GM23338 (cell line): ENCODE measurements around the gene KCNF1. TPM values are rescaled to one million over a fixed set of nuclear protein-coding genes. Genes with fewer than 3 reads are reported as not detected.

Experiments used
- ATAC-seq: fragments of 200-7000 bp; cut with Tn5 transposase; 3 replicates; pipeline ENCODE4 v1.9.1; 2020
- DNase-seq: peaks from one replicate; pipeline ENCODE4 v3.0.0-alpha.2; 2015; ENCODE audit warnings: low spot score
- H2AFZ ChIP-seq: fragments of 200-600 bp; sonication (generic); 2 replicates; pipeline ENCODE4 v1.8.0; 2016; ENCODE audit warnings: antibody characterized with exemption, mild to moderate bottlenecking, moderate library complexity
- H3F3A ChIP-seq: fragments of 200-600 bp; sonication (generic); replicated peaks from 2 replicates; pipeline ENCODE4 v1.8.0; 2017; ENCODE audit warnings: antibody characterized with exemption, mixed run types, low read depth
- H3K27ac ChIP-seq: fragments of 200-600 bp; sonication (generic); 2 replicates; pipeline ENCODE4 v1.6.1; 2016; ENCODE audit warnings: low read depth
- H3K27me3 ChIP-seq: fragments of 200-600 bp; sonication (generic); 2 replicates; pipeline ENCODE4 v1.8.0; 2016; ENCODE audit warnings: mild to moderate bottlenecking, mixed run types, moderate library complexity; ENCODE audit not compliant: insufficient read depth
- H3K36me3 ChIP-seq: fragments of 200-600 bp; sonication (generic); 2 replicates; pipeline ENCODE4 v1.8.0; 2016; ENCODE audit warnings: mild to moderate bottlenecking; ENCODE audit not compliant: insufficient read depth
- H3K4me1 ChIP-seq: fragments of 200-600 bp; sonication (generic); 2 replicates; pipeline ENCODE4 v1.8.0; 2016; ENCODE audit warnings: mild to moderate bottlenecking, moderate library complexity; ENCODE audit not compliant: insufficient read depth
- H3K4me2 ChIP-seq: fragments of 200-600 bp; sonication (generic); 2 replicates; pipeline ENCODE4 v1.7.1; 2017; ENCODE audit warnings: mixed run types
- H3K4me3 ChIP-seq: fragments of 200-600 bp; sonication (generic); 2 replicates; pipeline ENCODE4 v1.6.1; 2016; ENCODE audit warnings: mixed run types
- H3K79me2 ChIP-seq: fragments of 200-600 bp; sonication (generic); replicated peaks from 2 replicates; pipeline ENCODE4 v1.8.0; 2017; ENCODE audit warnings: mild to moderate bottlenecking; ENCODE audit not compliant: insufficient read depth
- H3K9me2 ChIP-seq: fragments of 200-600 bp; sonication (generic); 2 replicates; pipeline ENCODE4 v1.8.0; 2017; ENCODE audit not compliant: insufficient read depth
- H4K20me1 ChIP-seq: fragments of 200-600 bp; sonication (generic); replicated peaks from 2 replicates; pipeline ENCODE4 v1.8.0; 2017; ENCODE audit warnings: mild to moderate bottlenecking; ENCODE audit not compliant: insufficient read depth
- H3K27ac Mint-ChIP-seq: 2 replicates; pipeline ENCODE4 v1.8.0; 2020; ENCODE audit warnings: inconsistent platforms, mild to moderate bottlenecking, moderate library complexity, mixed read lengths
- H3K27me3 Mint-ChIP-seq: 3 replicates; pipeline ENCODE4 v1.8.0; 2022; ENCODE audit warnings: low read depth, mild to moderate bottlenecking, moderate library complexity, mixed read lengths, inconsistent platforms; ENCODE audit not compliant: insufficient read depth, poor library complexity
- H3K36me3 Mint-ChIP-seq: 3 replicates; pipeline ENCODE4 v1.8.0; 2021; ENCODE audit warnings: low read depth, mild to moderate bottlenecking, inconsistent platforms, moderate library complexity, mixed read lengths
- H3K4me1 Mint-ChIP-seq: 3 replicates; pipeline ENCODE4 v1.8.0; 2020; ENCODE audit warnings: mild to moderate bottlenecking, inconsistent platforms, mixed read lengths
- H3K4me3 Mint-ChIP-seq: 3 replicates; pipeline ENCODE4 v1.8.0; 2021; ENCODE audit warnings: moderate library complexity, mild to moderate bottlenecking, inconsistent platforms, mixed read lengths
- H3K9me3 Mint-ChIP-seq: 3 replicates; pipeline ENCODE4 v1.8.0; 2020; ENCODE audit warnings: moderate library complexity, mild to moderate bottlenecking, inconsistent platforms, mixed read lengths
- CREB1 ChIP-seq: fragments of 250-450 bp; sonication (Bioruptor Pico); IDR thresholded peaks from 2 replicates; pipeline ENCODE4 v1.5.0; 2020; ENCODE audit warnings: low read depth, mild to moderate bottlenecking, moderate library complexity
- CTCF ChIP-seq, 2 experiments: fragments of 200-600 bp in 1 of 2; sonication (generic) in 1 of 2; conservative IDR thresholded peaks; 2 replicates each; pipeline versions ENCODE4 v1.5.1 to v1.6.1; 2016 to 2017; ENCODE audit warnings: antibody characterized with exemption in 2 of 2, low read depth in 2 of 2, mild to moderate bottlenecking in 2 of 2, moderate library complexity in 1 of 2
- EZH2 ChIP-seq: fragments of 200-600 bp; sonication (generic); IDR thresholded peaks from one replicate; pipeline ENCODE4 v1.8.0; 2017; ENCODE audit warnings: antibody characterized with exemption, mild to moderate bottlenecking, low read depth; ENCODE audit not compliant: unreplicated experiment
- EZH2phosphoT487 ChIP-seq: fragments of 200-600 bp; sonication (generic); IDR thresholded peaks from one replicate; pipeline ENCODE4 v1.8.1; 2018; ENCODE audit warnings: antibody characterized with exemption; ENCODE audit not compliant: unreplicated experiment
- JUNB ChIP-seq: IDR thresholded peaks from one replicate; pipeline ENCODE4 v1.6.1; 2016; ENCODE audit warnings: antibody characterized with exemption; ENCODE audit not compliant: unreplicated experiment
- NANOG ChIP-seq: IDR thresholded peaks from 2 replicates; pipeline ENCODE4 v1.6.1; 2016; ENCODE audit warnings: antibody characterized with exemption, borderline replicate concordance
- POLR2AphosphoS5 ChIP-seq: IDR thresholded peaks from 2 replicates; pipeline ENCODE4 v1.6.1; 2016; ENCODE audit warnings: antibody characterized with exemption, low read depth
- STAT1 ChIP-seq: IDR thresholded peaks from one replicate; pipeline ENCODE4 v1.6.1; 2016; ENCODE audit warnings: antibody characterized with exemption; ENCODE audit not compliant: unreplicated experiment
- ZNF114 ChIP-seq: fragments of 250-450 bp; sonication (Bioruptor Pico); IDR thresholded peaks from 2 replicates; pipeline ENCODE4 v1.5.0; 2020; ENCODE audit warnings: mild to moderate bottlenecking, moderate library complexity
- ZNF331 ChIP-seq: fragments of 250-450 bp; sonication (Bioruptor Pico); IDR thresholded peaks from 2 replicates; pipeline ENCODE4 v1.5.0; 2020; ENCODE audit warnings: low read depth, mild to moderate bottlenecking, moderate library complexity
- polyA plus RNA-seq: library from polyadenylated mRNA; unstranded; fragments of >200 nt; fragmentation: Nextera tagmentation; extraction: Ambion mirVana; gene quantifications from 2 replicates; pipeline ENCODE4 v1.2.1, GENCODE V29; 2016
- total RNA-seq: library from RNA; depleted of rRNA; stranded (reverse); fragments of >200 nt; shearing (Covaris generic); gene quantifications from 2 replicates; pipeline ENCODE4 v1.2.3, GENCODE V29; 2014
- TF ChIP-seq, protein P1 (sequence below): fragments of 250-450 bp; sonication (Bioruptor Pico); IDR thresholded peaks from 2 replicates; pipeline ENCODE4 v1.5.0; 2020; ENCODE audit warnings: mild to moderate bottlenecking, moderate library complexity
- TF ChIP-seq, protein P2 (sequence below): IDR thresholded peaks from one replicate; pipeline ENCODE4 v1.6.1; 2018; ENCODE audit warnings: antibody characterized with exemption; ENCODE audit not compliant: unreplicated experiment
- TF ChIP-seq, protein P3 (sequence below): IDR thresholded peaks from 2 replicates; pipeline ENCODE4 v1.6.1; 2016; ENCODE audit warnings: antibody characterized with exemption

The KCNF1 gene
- total and polyA plus RNA-seq, 2 experiments from 2014 or later: 0.11 to 1.5 TPM

GRCh38 chr2:10910625-10911024 is 1.1 kb upstream of the KCNF1 start:
- Histone ChIP-seq H3K4me3 (no peak overlapping the region), H3K4me2 (peak overlapping the region; percentile 88; the same call in 1 of the 2 replicates), H3K9me2 (no peaks in the 10 kb centered on the region), H3K27ac (no peak overlapping the region), H3F3A (no peaks in the 10 kb centered on the region), H3K36me3 (no peaks in the 10 kb centered on the region), H2AFZ (no peak overlapping the region; the same call in 1 of the 2 replicates), H3K79me2 (no peaks in the 10 kb centered on the region), H3K27me3 (peaks cover 40% of the 10 kb centered on the region), H4K20me1 (no peaks in the 10 kb centered on the region), H3K4me1 (peaks cover 5% of the 10 kb centered on the region; the same call in 1 of the 2 replicates)
- no peak for TF ChIP-seq NANOG
- TF ChIP-seq, protein P1, sequence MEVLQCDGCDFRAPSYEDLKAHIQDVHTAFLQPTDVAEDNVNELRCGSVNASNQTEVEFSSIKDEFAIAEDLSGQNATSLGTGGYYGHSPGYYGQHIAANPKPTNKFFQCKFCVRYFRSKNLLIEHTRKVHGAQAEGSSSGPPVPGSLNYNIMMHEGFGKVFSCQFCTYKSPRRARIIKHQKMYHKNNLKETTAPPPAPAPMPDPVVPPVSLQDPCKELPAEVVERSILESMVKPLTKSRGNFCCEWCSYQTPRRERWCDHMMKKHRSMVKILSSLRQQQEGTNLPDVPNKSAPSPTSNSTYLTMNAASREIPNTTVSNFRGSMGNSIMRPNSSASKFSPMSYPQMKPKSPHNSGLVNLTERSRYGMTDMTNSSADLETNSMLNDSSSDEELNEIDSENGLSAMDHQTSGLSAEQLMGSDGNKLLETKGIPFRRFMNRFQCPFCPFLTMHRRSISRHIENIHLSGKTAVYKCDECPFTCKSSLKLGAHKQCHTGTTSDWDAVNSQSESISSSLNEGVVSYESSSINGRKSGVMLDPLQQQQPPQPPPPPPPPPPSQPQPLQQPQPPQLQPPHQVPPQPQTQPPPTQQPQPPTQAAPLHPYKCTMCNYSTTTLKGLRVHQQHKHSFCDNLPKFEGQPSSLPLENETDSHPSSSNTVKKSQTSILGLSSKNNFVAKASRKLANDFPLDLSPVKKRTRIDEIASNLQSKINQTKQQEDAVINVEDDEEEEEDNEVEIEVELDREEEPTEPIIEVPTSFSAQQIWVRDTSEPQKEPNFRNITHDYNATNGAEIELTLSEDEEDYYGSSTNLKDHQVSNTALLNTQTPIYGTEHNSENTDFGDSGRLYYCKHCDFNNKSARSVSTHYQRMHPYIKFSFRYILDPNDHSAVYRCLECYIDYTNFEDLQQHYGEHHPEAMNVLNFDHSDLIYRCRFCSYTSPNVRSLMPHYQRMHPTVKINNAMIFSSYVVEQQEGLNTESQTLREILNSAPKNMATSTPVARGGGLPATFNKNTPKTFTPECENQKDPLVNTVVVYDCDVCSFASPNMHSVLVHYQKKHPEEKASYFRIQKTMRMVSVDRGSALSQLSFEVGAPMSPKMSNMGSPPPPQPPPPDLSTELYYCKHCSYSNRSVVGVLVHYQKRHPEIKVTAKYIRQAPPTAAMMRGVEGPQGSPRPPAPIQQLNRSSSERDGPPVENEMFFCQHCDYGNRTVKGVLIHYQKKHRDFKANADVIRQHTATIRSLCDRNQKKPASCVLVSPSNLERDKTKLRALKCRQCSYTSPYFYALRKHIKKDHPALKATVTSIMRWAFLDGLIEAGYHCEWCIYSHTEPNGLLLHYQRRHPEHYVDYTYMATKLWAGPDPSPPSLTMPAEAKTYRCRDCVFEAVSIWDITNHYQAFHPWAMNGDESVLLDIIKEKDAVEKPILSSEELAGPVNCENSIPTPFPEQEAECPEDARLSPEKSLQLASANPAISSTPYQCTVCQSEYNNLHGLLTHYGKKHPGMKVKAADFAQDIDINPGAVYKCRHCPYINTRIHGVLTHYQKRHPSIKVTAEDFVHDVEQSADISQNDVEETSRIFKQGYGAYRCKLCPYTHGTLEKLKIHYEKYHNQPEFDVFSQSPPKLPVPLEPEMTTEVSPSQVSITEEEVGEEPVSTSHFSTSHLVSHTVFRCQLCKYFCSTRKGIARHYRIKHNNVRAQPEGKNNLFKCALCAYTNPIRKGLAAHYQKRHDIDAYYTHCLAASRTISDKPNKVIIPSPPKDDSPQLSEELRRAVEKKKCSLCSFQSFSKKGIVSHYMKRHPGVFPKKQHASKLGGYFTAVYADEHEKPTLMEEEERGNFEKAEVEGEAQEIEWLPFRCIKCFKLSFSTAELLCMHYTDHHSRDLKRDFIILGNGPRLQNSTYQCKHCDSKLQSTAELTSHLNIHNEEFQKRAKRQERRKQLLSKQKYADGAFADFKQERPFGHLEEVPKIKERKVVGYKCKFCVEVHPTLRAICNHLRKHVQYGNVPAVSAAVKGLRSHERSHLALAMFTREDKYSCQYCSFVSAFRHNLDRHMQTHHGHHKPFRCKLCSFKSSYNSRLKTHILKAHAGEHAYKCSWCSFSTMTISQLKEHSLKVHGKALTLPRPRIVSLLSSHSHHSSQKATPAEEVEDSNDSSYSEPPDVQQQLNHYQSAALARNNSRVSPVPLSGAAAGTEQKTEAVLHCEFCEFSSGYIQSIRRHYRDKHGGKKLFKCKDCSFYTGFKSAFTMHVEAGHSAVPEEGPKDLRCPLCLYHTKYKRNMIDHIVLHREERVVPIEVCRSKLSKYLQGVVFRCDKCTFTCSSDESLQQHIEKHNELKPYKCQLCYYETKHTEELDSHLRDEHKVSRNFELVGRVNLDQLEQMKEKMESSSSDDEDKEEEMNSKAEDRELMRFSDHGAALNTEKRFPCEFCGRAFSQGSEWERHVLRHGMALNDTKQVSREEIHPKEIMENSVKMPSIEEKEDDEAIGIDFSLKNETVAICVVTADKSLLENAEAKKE: no peak
- no peak for TF ChIP-seq CREB1 (CRISPR knock-in tag)
- TF ChIP-seq EZH2: no peak
- no peak for TF ChIP-seq EZH2phosphoT487
- no peak for TF ChIP-seq ZNF114 (CRISPR knock-in tag)
- TF ChIP-seq CTCF (conservative IDR thresholded peaks at IDR 0.05; ENCODE audit: low read depth in 2 of 2): no peak
- no peak for TF ChIP-seq ZNF331 (CRISPR knock-in tag)
- no peak for TF ChIP-seq JUNB
- TF ChIP-seq POLR2AphosphoS5: no peak
- no peak for TF ChIP-seq STAT1
- TF ChIP-seq, protein P2, sequence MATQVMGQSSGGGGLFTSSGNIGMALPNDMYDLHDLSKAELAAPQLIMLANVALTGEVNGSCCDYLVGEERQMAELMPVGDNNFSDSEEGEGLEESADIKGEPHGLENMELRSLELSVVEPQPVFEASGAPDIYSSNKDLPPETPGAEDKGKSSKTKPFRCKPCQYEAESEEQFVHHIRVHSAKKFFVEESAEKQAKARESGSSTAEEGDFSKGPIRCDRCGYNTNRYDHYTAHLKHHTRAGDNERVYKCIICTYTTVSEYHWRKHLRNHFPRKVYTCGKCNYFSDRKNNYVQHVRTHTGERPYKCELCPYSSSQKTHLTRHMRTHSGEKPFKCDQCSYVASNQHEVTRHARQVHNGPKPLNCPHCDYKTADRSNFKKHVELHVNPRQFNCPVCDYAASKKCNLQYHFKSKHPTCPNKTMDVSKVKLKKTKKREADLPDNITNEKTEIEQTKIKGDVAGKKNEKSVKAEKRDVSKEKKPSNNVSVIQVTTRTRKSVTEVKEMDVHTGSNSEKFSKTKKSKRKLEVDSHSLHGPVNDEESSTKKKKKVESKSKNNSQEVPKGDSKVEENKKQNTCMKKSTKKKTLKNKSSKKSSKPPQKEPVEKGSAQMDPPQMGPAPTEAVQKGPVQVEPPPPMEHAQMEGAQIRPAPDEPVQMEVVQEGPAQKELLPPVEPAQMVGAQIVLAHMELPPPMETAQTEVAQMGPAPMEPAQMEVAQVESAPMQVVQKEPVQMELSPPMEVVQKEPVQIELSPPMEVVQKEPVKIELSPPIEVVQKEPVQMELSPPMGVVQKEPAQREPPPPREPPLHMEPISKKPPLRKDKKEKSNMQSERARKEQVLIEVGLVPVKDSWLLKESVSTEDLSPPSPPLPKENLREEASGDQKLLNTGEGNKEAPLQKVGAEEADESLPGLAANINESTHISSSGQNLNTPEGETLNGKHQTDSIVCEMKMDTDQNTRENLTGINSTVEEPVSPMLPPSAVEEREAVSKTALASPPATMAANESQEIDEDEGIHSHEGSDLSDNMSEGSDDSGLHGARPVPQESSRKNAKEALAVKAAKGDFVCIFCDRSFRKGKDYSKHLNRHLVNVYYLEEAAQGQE: no peak
- TF ChIP-seq, protein P3, sequence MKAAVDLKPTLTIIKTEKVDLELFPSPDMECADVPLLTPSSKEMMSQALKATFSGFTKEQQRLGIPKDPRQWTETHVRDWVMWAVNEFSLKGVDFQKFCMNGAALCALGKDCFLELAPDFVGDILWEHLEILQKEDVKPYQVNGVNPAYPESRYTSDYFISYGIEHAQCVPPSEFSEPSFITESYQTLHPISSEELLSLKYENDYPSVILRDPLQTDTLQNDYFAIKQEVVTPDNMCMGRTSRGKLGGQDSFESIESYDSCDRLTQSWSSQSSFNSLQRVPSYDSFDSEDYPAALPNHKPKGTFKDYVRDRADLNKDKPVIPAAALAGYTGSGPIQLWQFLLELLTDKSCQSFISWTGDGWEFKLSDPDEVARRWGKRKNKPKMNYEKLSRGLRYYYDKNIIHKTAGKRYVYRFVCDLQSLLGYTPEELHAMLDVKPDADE: no peak
- H3K27me3 Mint-ChIP-seq: peaks cover 31% of the 10 kb centered on the region
- peaks cover 2% of the 10 kb centered on the region; the same call in 2 of the 3 replicates for H3K36me3 Mint-ChIP-seq
- H3K27ac Mint-ChIP-seq: no peak overlapping the region
- H3K4me3 Mint-ChIP-seq: peak overlapping the region; percentile 49; the same call in 2 of the 3 replicates
- H3K4me1 Mint-ChIP-seq: peaks cover 27% of the 10 kb centered on the region
- ATAC-seq (no peak), DNase-seq (no peak)
- H3K9me3 Mint-ChIP-seq: peaks cover 2% of the 10 kb centered on the region
